ENCODE results near the gene NCK2.

NCK2 gene

GRCh38 chr2:105887256-105887655, 142.5 kb downstream of the NCK2 start:
- TF ChIP-seq, protein P1, sequence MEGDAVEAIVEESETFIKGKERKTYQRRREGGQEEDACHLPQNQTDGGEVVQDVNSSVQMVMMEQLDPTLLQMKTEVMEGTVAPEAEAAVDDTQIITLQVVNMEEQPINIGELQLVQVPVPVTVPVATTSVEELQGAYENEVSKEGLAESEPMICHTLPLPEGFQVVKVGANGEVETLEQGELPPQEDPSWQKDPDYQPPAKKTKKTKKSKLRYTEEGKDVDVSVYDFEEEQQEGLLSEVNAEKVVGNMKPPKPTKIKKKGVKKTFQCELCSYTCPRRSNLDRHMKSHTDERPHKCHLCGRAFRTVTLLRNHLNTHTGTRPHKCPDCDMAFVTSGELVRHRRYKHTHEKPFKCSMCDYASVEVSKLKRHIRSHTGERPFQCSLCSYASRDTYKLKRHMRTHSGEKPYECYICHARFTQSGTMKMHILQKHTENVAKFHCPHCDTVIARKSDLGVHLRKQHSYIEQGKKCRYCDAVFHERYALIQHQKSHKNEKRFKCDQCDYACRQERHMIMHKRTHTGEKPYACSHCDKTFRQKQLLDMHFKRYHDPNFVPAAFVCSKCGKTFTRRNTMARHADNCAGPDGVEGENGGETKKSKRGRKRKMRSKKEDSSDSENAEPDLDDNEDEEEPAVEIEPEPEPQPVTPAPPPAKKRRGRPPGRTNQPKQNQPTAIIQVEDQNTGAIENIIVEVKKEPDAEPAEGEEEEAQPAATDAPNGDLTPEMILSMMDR (IDR thresholded peaks at IDR 0.05; ENCODE audit: low read depth, low read length, missing control alignments): no peak
- DNase-seq: peak; percentile 27
- Histone ChIP-seq H3K36me3 (replicated peaks) (no peaks in the 10 kb centered on the region), H3K27me3 (replicated peaks) (no peaks in the 10 kb centered on the region), H3K27ac (no peak overlapping the region), H3K4me3 (ENCODE audit: low read depth, low read length) (no peak overlapping the region)
- in situ Hi-C loops (cut with HindIII; ENCODE audit: low pct_ligation_motif_present, low sequenced_read_pairs): no loop called here

- DNase-seq: no peak
- Histone ChIP-seq H3K27me3 (replicated peaks) (no peaks in the 10 kb centered on the region), H3K27ac (no peak overlapping the region), H3K4me3 (ENCODE audit: low read depth, low read length) (no peak overlapping the region), H3K36me3 (replicated peaks) (peaks cover 2% of the 10 kb centered on the region)
- in situ Hi-C loops (cut with HindIII; ENCODE audit: low pct_ligation_motif_present, low sequenced_read_pairs): no loop called here
- TF ChIP-seq, protein P1 (IDR thresholded peaks at IDR 0.05; ENCODE audit: low read depth, low read length, missing control alignments): peak; percentile 45
Observed at GRCh38 chr2:105888625-105889024, 143.9 kb downstream of the NCK2 start.

- H3K27ac ChIP-seq: no peak overlapping the region
- peaks cover 2% of the 10 kb centered on the region for H3K36me3 ChIP-seq (replicated peaks)
- DNase-seq: no peak
- no peaks in the 10 kb centered on the region for H3K27me3 ChIP-seq (replicated peaks)
- in situ Hi-C loops (cut with HindIII; ENCODE audit: low pct_ligation_motif_present, low sequenced_read_pairs): no loop called here
- no peak overlapping the region for H3K4me3 ChIP-seq (ENCODE audit: low read depth, low read length)
- TF ChIP-seq, protein P1 (IDR thresholded peaks at IDR 0.05; ENCODE audit: low read depth, low read length, missing control alignments): no peak
Observed at GRCh38 chr2:105889046-105889445, 144.3 kb downstream of the NCK2 start.

DNA sequence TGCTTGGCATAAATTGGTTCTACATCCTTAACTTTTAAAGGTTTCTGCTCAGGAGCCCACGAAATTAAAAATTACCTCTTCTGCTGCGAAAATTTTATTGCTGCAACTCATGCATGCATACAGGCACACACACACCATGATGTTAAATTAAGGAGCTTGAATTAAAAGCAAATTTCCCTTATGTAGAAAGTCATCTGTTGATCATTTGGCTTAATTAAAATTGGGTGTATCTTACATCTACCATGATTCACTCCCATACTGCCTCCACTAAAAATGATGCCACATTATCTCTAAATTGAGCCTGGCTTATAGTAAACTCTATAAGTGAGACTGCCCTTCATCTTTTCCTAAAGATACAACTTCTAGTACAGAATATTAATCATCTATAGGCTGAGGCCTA, 145.4 kb downstream of the NCK2 start:
- H3K36me3 ChIP-seq (replicated peaks): peaks cover 2% of the 10 kb centered on the region
- H3K4me3 ChIP-seq (ENCODE audit: low read depth, low read length): no peak overlapping the region
- in situ Hi-C loops (cut with HindIII; ENCODE audit: low pct_ligation_motif_present, low sequenced_read_pairs): no loop called here
- TF ChIP-seq, protein P1 (IDR thresholded peaks at IDR 0.05; ENCODE audit: low read depth, low read length, missing control alignments): no peak
- H3K27me3 ChIP-seq (replicated peaks): no peaks in the 10 kb centered on the region
- no peak for DNase-seq
- H3K27ac ChIP-seq: no peak overlapping the region

DNA sequence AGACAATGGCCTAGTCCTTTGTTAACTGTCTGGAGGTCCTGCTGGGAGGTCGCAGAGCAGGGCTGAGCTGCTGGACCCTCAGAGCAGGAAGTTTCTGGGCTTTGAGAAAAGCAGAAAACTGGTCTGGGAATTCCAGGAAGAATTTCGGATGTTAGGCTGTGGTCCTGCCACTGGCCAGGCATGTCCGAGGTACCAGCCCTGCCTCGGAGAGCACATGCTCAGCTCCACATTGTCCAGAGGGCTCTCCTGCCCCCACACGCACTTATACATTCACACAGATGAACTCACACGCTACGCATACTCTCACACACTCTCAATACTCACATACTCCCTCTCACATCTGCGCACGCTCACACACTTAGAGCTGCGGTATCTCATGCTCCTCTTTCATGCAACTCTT, 146.1 kb downstream of the NCK2 start:
- Histone ChIP-seq H3K36me3 (replicated peaks) (peaks cover 2% of the 10 kb centered on the region), H3K27me3 (replicated peaks) (no peaks in the 10 kb centered on the region), H3K27ac (no peak overlapping the region), H3K4me3 (ENCODE audit: low read depth, low read length) (no peak overlapping the region)
- no peak for DNase-seq
- TF ChIP-seq, protein P1 (IDR thresholded peaks at IDR 0.05; ENCODE audit: low read depth, low read length, missing control alignments): no peak
- in situ Hi-C loops (cut with HindIII; ENCODE audit: low pct_ligation_motif_present, low sequenced_read_pairs): no loop called here

All from brain microvascular endothelial cell (primary cell).